Erythroblast (primary cell): ENCODE measurements around the gene TGIF1.

ENCODE experiments used
- GATA1 ChIP-seq: IDR thresholded peaks from 2 replicates; pipeline ENCODE4 v1.6.1; 2011; ENCODE audit warnings: low read depth, mild to moderate bottlenecking, control low read depth, low read length, moderate library complexity
- POLR2A ChIP-seq: IDR thresholded peaks from 2 replicates; pipeline ENCODE4 v1.6.1; 2011; ENCODE audit warnings: mild to moderate bottlenecking, low read length

DNA sequence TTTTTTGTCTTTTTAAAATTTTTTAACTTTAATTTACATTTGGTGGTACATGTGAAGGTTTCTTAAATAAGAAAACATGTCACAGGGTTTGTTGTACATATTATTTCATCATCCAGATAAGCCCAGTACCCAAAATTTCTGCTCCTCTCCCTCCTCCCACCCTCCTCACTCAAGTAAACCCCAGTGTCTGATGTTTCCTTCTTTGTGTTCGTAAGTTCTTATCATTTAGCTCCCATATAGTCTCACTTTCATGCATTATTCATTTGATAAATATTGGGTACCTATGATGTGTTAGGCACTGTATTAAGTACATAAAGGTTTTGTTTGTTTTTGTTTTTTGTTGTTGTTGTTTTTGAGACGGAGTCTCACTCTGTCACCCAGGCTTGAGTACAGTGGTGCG is 5.7 kb upstream of the TGIF1 start:
- no peak for TF ChIP-seq POLR2A
- no peak for TF ChIP-seq GATA1
